ENCODE data around the gene SAMD8. TPM values are rescaled to one million over a fixed set of nuclear protein-coding genes. Genes with fewer than 3 reads are reported as not detected.

Gene SAMD8
- total RNA-seq, 4 donors from 2014 or later, result 18.5 to 23.5 (median 20.4) TPM

GRCh38 chr10:75072727-75073126 is 38.7 kb upstream of the SAMD8 start:
- Histone ChIP-seq H3K9me3 (no peaks in the 10 kb centered on the region), H3K27ac (no peak overlapping the region), H3K4me3 (no peak overlapping the region), H3K36me3 (no peaks in the 10 kb centered on the region), H3K27me3 (no peaks in the 10 kb centered on the region), H3K4me1 (no peaks in the 10 kb centered on the region)
- no peak for TF ChIP-seq POLR2A (IDR thresholded peaks at IDR 0.05)
- TF ChIP-seq, protein P1, sequence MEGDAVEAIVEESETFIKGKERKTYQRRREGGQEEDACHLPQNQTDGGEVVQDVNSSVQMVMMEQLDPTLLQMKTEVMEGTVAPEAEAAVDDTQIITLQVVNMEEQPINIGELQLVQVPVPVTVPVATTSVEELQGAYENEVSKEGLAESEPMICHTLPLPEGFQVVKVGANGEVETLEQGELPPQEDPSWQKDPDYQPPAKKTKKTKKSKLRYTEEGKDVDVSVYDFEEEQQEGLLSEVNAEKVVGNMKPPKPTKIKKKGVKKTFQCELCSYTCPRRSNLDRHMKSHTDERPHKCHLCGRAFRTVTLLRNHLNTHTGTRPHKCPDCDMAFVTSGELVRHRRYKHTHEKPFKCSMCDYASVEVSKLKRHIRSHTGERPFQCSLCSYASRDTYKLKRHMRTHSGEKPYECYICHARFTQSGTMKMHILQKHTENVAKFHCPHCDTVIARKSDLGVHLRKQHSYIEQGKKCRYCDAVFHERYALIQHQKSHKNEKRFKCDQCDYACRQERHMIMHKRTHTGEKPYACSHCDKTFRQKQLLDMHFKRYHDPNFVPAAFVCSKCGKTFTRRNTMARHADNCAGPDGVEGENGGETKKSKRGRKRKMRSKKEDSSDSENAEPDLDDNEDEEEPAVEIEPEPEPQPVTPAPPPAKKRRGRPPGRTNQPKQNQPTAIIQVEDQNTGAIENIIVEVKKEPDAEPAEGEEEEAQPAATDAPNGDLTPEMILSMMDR (IDR thresholded peaks at IDR 0.05), result no peak
- DNase-seq, result no peak

- TF ChIP-seq, protein P1 (IDR thresholded peaks at IDR 0.05), result no peak
- no peak for TF ChIP-seq POLR2A (IDR thresholded peaks at IDR 0.05)
- DNase-seq, result no peak
- Histone ChIP-seq H3K36me3 (no peaks in the 10 kb centered on the region), H3K27ac (no peak overlapping the region), H3K4me1 (no peaks in the 10 kb centered on the region), H3K27me3 (no peaks in the 10 kb centered on the region), H3K9me3 (no peaks in the 10 kb centered on the region), H3K4me3 (no peak overlapping the region)
Measured at GRCh38 chr10:75073442-75073841, 38.0 kb upstream of the SAMD8 start.

- Histone ChIP-seq H3K27me3 (no peaks in the 10 kb centered on the region), H3K4me1 (no peaks in the 10 kb centered on the region), H3K36me3 (no peaks in the 10 kb centered on the region), H3K4me3 (no peak overlapping the region), H3K9me3 (no peaks in the 10 kb centered on the region), H3K27ac (no peak overlapping the region)
- DNase-seq, result no peak
- TF ChIP-seq, protein P1 (IDR thresholded peaks at IDR 0.05), result no peak
- TF ChIP-seq POLR2A (IDR thresholded peaks at IDR 0.05), result no peak
Measured at GRCh38 chr10:75074711-75075445, 36.6 kb upstream of the SAMD8 start.

DNA sequence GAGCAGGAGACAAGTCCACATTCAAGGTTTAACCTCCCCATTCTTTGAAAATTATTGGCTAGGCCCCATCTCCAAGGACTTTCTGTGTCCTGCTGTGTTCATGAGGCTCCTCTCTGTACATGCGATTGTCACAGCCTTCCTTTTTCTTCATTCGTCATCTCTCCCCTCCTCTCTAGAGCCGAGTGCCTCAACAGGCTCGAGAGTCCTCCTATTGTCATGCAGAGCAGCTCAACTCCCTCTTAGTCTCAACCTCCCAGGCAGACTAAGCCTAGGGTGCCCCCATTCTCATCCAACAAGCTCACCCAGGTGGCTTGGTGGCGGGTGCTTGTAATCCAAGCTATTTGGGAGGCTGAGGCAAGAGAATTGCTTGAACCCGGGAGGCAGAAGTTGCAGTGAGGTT is 35.1 kb upstream of the SAMD8 start:
- no peaks in the 10 kb centered on the region for H3K4me1 ChIP-seq
- no peak overlapping the region for H3K4me3 ChIP-seq
- no peaks in the 10 kb centered on the region for H3K9me3 ChIP-seq
- no peak for DNase-seq
- H3K27ac ChIP-seq, result no peak overlapping the region
- no peaks in the 10 kb centered on the region for H3K36me3 ChIP-seq
- TF ChIP-seq POLR2A (IDR thresholded peaks at IDR 0.05), result no peak
- TF ChIP-seq, protein P1 (IDR thresholded peaks at IDR 0.05), result no peak
- no peaks in the 10 kb centered on the region for H3K27me3 ChIP-seq

DNA sequence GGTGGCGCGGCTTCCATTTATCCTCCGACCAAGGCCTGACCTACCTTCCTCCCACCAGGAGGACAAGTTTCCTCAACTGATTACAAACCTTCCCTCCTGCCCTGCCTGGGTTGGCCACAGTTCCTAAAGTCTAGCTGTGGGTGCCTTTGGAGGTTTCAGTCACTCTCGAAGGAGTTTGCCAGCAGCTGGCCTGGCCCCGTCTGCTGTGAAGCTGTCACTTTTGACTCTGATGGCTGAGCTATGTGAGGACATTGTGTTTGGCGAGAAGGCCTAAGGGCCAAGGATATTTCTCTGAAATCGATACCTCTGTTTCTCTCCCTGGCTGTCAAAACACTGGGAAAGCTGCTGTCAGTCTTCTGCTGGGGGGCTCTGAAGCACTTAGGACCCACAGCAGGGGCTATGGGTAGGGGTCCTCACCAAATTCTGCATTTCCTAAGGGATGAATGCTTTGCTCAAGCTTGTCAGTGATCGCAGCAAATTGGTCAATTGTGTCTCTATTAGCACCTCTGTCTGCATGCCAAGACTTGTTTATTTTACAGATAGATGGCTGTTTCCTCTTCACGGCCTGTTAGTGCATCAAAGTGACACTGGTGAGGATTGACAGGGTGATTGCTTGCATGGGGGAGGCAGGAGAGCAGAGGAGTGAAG is 31.9 kb upstream of the SAMD8 start:
- Histone ChIP-seq H3K9me3 (no peaks in the 10 kb centered on the region), H3K4me1 (no peaks in the 10 kb centered on the region), H3K27ac (no peak overlapping the region), H3K4me3 (no peak overlapping the region), H3K36me3 (no peaks in the 10 kb centered on the region), H3K27me3 (no peaks in the 10 kb centered on the region)
- no peak for DNase-seq
- TF ChIP-seq POLR2A (IDR thresholded peaks at IDR 0.05), result no peak
- TF ChIP-seq, protein P1 (IDR thresholded peaks at IDR 0.05), result no peak

All from Peyer's patch (tissue), 4 donors.